Stimulated activated CD4-positive, alpha-beta T cell treated with anti-CD3 and anti-CD28 coated beads, Interleukin-15, amount 100 ng/mL, for 24 hours (primary cell): ENCODE data around the gene SPPL3.
"Not testable (repeated sequence)": the region's sequence is repeated elsewhere in the genome, so short reads cannot be mapped to it uniquely, and the experiment has no call there.

Experiments
- DNase-seq: peaks from one replicate; pipeline ENCODE4 v3.0.0-alpha.2; 2020

Gene SPPL3

DNA sequence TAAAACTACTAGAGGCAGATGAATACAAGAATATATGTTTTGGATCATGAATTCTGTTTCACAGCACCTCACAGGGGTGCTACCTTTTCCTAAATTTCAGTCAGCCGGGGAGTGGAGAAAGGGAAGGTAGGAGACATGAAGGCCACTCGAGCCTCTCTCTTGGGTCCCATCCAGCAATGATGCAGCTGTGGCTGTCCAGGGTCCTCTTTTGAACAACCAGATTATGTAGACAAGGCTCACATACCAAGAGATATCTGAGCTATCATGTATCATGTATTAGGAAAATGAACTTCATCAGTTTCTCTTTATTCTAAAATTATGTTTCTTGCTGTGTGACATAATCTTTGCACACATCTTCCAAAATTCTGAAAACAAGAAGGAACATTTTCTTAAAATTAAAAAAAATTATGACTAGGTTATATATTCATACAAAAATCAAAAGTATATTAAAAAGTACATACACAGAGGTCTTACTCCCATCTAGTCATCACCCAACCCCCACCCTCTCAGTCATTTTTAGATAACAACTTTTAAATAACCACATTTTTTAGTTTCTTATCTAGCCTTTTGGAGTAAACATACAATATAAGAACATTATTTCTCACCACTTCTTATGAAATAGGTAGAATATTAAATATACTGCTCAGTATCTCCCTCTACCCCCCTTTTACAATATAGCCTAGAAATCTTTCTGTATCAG lies 89.8 kb downstream of the SPPL3 start:
- no peak for DNase-seq

DNA sequence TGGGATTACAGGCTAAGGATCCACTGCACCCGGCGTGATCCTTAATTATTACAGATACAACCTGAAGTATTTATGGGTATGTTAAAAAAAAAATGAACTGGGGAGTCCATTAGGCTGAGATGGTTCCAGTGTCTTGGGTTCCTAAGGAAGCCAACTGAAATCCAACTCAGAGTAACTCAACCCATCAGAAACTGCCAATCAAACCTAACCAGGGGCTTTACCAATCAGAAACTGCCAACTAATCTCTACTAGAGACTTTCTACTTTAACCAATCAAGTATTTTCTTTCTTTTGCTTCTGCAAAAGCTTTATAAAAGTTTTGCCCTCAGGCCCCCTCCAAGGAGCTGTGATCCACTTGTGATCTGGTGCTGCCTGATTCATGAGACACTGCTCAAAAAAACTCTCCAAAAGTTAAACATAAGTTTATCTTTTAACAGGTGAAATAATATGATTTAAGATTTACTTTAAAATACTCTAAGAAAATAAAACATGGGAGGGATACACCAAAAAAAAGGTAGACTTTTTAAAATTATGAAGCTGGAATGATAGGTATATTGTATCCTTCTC lies 90.5 kb downstream of the SPPL3 start:
- DNase-seq, result no peak

DNA sequence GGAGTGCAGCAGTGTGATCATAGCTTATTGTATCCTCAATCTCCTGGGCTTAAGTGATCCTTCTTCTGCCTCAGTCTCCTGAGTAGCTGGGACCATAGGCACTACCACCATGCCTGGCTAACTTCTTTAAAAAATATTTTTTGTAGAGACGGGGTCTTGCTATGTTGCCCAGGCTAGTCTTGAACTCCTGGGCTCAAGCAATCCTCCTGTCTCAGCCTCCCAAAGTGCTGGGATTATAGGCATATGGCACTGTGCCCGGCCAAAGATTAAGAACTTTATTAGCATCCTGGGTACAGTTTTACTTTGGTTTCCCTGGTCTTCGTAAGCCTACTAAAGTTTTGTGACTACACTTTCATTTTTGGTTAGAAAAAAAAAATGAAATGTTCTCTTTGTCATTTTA lies 94.1 kb downstream of the SPPL3 start:
- no peak for DNase-seq

DNA sequence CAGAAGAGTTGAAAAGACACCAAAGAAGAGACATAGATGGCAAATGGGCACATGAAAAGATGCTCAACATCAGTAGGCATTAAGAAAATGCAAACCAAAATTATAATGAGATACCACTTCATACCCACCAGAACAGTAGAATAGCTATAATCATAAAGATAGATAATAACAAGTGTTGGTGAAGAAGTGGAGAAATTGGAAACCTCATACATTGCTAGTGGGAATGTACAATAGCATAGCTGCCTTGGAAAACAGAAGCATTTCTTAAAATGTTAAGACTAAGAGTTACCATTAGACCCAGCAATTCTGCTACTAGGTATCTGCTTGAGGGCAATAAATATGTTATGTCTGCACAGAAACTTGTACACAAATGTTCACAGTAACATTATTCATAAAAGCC lies 99.7 kb downstream of the SPPL3 start:
- DNase-seq, result no peak

DNA sequence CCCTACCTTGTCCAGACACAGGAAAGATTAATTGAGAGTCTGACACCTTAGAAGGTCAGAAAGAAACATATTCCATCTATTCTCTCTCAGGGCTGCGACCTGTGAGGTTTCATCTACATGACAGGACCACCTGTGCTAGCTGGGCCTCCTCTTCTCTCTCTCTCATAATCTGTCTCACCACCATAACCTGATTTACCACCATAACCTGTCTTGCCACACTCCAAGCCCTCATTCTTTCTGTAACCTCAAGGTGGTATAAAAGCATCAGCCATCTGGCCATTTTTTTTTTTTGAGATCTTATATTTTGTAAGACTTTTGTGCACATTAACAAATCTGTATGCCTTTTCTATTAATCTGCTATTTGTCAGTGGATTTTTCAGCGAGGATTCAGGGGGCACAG lies 103.0 kb downstream of the SPPL3 start:
- no peak for DNase-seq

DNA sequence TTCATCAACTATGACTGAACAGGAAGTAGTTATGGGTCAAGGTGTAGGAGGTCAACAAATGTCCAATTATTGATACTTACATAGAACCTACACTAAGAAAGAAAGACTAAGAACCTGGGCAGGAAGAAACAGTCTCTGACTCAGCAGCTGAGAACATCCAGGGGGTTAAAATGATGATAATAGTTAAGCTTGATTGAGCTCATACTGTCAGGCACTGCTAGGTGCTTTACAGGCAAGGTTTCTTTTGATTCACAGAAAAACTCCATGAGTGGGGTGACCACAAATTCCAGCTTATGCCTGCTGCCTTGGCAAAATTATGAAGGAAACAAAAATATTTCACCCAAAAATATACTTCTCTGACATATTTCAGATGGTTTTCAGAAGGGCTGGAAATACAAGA lies 103.5 kb downstream of the SPPL3 start:
- DNase-seq, result no peak

DNA sequence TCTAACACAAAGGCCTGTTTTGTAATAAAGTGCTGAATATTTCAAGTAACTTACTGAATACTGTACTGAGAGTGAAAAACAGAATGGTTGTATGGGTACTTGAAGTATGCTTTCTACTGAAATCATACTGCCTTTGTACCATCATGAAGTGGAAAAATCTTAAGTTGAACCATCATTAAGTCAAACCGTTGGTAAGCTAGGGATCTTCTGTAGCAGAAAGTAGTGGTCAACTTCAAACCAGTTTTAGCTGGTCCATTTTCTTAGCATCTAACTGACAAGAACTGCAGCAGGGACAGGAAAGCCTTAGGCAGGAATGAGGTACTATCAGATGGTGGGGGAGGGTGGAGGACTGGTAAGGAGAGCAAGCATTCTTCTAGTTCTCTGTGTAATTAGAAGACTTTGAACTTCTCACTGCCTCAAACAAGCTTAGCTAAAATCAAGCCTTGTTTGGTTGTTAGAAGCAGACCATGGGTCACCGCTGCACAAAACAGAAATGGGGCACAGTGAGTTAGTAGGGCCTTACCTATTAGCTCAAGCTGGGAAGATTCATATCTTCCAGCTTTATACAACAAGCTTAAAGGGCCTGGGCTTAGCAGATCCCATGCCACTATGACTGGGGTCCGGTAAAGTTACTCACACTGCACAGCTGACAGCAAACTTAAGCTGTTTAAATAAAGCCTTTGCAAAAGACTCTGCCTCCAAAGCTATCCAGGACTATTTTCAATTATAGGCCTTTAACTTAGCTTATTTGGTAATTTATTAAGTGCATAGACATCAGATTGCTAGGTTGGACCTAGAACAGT lies 104.7 kb downstream of the SPPL3 start:
- DNase-seq, result no peak

DNA sequence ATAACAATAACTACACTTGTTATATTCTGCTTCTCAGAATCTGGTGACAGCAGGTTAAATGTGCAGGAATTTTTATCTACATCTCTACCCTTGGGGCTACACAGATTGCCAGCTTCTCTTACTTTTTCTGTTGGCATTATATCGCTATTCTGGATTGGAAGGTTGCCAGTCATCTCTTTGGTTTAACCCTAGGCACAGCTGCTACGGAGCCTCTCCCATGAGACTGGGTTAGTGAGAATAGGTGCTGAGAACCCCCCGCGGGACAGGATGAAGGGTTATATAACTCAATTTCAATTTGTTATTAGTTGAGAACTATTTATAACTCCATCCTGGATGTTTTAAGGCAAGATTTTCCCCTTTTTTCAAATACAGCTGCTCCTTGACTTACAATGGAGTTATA lies 105.5 kb downstream of the SPPL3 start:
- no peak for DNase-seq

DNA sequence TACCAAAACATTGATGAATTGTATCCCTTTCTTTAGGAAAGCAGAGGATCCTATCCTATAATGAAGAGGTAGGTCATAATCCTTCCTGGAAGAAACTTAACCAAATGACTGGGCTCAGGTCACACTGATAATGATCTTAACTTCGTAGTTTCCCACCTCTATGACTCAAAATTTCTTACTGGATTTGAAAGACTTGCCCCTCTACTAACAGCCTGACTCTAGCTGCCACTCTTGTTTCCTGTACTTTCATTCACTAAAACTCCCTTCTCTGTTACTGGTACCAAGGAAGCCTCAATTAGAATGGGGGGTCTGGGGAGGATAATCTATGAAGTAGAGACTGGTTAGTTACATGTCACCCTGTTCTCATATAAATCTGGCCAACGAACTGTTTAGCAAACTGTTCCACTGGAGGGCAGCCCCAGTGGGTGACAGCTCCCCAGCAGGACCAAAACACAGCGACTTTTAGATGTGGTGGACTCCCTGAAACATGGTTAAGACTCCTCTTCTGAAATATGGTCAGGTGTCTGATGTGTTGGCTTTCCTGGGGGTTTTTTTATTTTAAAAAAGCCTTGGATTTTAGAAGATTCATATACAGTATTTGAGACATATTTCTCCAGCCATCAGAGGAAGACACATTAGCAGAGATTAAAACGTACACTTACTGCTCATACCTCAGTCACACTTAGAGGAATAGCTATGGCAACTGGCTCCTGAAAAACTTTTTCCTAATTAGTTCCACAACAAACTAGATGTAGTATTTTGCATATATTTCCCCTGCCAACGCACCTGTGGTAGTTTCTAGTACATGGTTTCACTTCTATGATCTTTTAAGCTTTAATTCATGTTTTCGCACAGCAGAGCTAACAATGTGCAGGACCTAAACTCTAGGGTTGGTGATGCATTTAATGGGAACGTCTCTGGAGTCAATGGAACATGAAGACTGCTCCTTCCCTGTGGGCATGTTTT lies 106.2 kb downstream of the SPPL3 start:
- DNase-seq, result no peak

DNA sequence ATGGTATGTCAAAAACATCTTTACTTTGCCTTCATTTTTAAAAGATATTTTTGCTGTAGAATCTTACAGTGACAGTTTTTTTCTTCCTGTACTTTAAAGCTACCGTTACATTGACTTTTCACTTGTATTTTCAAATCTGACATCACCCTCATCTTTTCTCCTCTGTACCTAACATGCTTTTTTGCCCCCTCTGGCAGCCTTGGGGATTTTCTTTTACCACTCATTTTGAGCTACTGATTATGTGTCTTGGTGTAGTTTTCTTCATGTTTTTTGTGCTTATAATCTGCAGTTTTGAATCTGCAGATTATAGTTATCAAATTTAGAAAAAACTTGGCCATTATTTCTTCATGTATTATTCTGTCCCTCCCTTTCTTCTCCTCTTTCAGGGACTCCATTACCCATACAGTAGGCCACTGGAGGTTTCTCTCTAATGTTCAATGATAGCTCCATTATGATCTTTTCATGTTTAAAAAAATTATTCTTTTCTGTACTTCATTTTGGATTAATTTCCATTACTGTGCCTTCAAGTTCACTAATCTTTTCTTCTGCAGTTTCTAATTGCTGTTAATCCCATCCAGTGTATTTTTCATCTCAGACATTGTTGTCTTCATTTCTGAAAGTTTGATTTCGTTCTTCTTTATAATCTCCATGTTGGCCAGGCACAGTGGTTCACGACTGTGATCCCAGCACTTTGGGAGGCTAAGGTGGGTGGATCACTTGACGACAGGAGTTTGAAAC lies 108.5 kb downstream of the SPPL3 start:
- DNase-seq, result no peak

DNA sequence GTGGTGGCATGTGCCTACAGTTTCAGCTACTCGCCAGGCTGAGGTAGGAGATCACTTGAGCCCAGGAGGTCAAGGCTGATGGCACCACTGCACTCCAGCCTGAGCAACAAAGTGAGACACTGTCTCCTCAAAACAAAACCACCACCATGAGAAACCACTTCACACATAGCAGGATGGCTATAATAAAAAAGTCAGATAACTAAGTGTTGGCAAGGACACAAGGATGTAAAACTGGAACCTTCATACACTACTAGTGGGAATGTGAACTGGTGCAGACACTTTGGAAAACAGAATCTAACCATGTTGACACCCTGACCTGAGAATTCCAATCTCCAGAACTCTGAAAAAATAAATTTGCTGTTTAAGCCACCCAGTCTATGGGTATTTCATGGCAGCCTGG lies 110.8 kb downstream of the SPPL3 start:
- DNase-seq, result no peak

DNA sequence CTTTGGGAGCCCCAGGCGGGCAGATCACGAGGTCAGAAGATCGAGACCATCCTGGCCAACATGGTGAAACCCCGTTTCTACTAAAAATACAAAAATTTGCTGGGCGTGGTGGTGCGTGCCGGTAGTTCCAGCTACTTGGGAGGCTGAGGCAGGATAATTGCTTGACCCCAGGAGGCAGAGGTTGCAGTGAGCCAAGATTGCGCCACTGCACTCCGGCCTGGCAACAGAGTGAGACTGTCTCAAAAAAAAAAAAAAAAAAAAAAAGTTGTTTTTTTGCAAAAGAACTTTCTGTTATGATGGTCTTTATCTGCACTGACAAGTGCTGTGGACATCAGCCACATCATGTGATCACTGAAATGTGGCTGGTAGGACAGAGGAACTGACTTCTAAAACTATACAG lies 111.7 kb downstream of the SPPL3 start:
- not testable (repeated sequence) for DNase-seq

DNA sequence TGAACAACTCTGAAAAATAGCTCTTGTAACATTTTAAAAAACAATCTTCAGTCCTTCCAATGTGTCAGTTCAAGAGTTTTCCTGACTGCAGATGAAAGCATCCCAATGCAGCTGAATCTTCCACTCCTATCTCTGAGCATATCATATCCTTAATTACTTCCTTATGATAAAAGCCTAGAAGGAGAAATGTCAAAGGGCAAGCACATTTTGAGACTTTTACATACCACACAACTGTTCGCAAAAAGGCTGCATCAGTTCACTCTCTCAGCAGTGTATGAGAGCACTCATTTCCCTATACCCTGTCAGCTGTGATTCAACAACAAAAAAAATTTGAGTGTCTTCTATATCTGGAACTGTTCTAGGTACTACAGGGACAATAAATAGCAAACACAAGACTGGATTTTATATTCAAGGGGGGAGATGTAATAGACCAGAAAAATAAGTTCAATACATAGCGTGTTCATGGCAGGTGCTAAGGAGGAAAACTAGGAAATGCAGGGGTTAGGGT lies 112.4 kb downstream of the SPPL3 start:
- DNase-seq, result no peak

DNA sequence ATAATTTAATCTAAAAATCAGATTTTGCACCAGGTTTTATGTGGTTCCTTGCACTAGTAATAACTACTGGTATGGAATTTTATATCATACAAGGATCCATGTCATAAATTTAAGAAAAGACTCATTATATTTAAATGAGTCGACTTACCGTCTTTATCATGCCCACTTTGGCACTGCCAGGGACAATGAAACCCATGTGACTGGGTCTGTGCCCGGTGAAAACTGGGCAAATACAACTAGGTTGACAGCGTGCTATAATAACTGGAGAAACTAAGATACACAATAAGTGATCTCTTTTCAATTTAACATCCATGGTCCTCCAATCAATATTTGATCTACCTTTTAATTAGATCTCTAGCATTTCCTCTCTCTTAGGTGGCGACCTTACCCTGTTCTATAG lies 114.0 kb downstream of the SPPL3 start:
- no peak for DNase-seq

DNA sequence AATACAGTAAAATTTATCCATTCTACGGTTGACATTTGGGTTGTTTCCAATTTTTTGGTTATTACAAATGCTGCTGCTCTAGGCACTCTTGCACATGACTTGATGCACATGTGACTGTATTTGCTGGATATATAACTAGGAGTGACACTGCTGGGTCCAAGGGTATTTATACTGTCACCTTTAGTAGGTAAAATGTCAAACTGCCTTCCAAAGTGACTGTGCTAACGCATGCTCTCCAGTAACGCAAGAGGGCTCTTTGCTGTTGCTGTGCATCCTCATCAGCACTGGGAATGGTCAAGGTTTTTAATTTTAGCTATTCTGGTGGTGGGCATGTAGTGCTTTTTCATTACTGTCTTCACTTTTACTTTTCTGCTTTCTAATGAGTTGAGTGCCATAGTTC lies 116.3 kb downstream of the SPPL3 start:
- DNase-seq, result no peak

DNA sequence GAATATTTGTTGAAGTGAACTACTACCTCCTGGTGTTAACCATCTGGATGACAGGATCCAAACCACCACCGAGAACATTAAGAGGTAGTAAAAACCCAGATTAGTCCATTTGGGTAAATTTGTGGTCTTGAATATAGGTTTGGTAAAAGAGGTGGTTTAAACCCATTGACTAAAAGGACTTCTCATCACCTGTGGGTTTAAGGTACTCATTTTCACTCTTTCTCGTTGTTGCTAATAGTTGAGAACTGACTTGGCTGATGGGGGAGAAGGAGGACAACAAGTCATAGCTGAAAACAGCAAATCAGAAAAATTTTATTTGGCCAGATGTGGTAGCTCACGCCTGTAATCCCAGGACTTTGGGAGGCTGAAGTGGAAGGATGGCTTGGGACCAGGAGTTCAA lies 119.4 kb downstream of the SPPL3 start:
- DNase-seq, result no peak

DNA sequence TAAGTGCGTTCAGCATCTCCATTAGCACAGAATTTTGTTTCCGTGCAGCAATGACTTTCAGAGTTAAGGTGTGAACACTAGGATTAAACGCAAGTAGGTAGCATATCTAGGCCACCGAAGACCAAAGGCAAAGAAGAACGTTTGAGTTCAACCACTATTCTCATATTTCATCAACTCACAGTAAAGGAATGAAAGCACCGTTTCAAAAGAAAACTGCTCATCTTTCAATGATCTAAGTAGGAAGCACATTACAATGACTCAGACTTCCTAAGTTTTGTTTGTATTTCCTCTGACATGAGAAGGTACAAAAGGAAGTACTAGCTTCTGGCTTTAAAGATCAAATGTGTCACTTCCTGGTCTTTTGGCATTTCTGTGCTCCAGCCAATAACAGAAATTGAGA lies 121.0 kb downstream of the SPPL3 start:
- peak; percentile 40 for DNase-seq

DNA sequence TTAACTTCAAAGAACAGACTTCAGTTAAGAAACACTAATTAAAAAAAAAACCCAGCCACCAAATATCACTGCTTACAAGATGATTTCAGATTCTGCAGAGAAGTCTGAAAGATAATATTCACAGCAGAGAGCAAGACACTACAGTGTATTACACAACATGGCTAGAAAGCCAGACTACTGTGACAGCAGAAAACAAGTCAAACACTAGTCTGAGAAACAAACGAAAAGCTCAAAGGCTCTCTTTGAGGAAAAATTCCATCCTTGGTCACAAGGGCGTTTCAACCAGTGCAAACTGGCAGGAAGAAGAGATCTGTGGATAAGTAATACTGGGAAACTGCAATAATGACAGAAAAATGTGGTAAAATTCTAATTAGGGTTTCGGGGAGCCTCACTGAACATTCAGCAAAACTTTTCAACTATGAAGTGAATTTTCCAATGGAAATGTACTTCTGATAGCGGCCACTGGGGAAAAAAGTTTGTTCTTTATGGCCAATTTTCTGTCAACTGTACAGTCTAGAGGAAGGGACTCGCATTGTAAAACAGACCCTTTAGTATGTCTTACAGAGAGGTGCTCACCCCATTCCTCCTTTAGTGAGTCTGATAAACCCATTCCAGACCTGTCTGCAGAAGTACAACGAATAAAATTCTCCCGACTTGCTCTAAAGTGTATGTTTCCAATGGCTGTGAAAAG lies 128.2 kb downstream of the SPPL3 start:
- DNase-seq, result no peak

DNA sequence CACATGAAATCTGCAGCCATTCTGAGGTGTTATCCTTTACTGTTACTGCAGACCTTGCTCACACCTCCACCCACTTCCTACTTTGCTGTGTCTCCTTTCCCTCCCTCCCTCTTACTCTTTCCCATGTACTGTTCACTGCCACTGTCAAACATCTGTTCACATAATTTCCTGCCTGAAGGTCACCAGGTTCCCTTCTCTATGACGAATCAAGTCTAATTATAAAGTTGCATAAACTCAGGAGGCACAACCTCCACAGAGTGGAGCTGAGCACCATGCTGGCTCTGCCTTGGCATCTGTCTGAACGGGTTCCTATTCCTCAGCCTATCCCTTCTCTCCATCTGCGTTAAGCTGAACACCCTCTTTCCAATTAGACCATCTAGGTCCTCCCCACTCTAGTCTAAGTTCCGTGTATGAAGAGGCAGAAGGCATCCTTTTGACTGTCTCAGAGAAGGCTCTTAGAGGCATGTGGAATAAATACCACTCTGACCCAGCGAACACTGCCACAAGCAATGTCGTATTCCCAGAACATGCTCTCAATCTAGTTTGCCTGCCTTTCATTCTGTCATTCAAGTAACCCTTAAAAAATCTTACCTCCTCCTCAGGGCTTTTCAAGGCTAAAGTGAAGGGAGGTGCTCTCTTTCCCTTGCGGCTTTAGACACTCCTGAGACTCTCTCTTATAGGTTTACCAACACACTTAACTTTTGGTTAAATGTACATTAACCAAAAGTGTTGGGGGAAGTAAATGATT lies 129.8 kb downstream of the SPPL3 start:
- DNase-seq, result no peak

DNA sequence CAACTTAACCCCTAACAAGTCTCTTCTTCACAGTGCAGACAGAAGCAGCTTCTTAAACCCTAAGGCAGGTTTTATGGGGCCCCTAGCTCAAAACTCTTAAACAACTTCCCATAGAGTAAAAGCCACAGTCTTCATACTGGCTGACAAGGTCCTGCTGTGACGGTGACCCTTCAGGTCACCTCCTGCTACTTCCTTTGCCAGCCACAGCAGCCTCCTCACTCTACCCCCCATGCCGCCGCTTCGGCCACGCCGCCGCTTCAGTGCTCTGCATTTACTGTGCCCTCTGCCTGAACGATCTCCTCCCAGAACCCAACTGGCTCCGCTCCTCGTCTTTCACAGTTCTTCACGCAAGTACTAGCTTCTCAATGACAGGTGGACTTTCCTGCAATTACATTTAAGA lies 133.1 kb downstream of the SPPL3 start:
- DNase-seq, result no peak
